Uterus (tissue), 2 donors: ENCODE results near the gene DNAJC19.

Experiments
- CTCF ChIP-seq, 4 experiments: fragments of 200-600 bp in 2 of 4; fragments of 450-650 bp in 2 of 4; sonication (generic) in 2 of 4; IDR thresholded peaks; one replicate each; pipeline ENCODE4 v1.5.1; 2016 to 2019; ENCODE audit warnings: antibody characterized with exemption in 4 of 4, mild to moderate bottlenecking in 2 of 4, moderate library complexity in 1 of 4
- POLR2A ChIP-seq, 2 donors: fragments of 450-650 bp; IDR thresholded peaks; one replicate each; pipeline ENCODE4 v1.6.1; 2016; ENCODE audit warnings: antibody characterized with exemption in 2 of 2, mild to moderate bottlenecking in 1 of 2, moderate library complexity in 1 of 2

- TF ChIP-seq CTCF (IDR thresholded peaks at IDR 0.05) (no peak), POLR2A (IDR thresholded peaks at IDR 0.05) (no peak)
Observed at GRCh38 chr3:181007262-181007661, 17.7 kb upstream of the DNAJC19 start.
